ENCODE measurements around the gene PDE7B. TPM values are rescaled to one million over a fixed set of nuclear protein-coding genes. Genes with fewer than 3 reads are reported as not detected.

Gene PDE7B
- total RNA-seq, 4 donors from 2014 or later: 12.9 to 22.5 (median 16.4) TPM

DNA sequence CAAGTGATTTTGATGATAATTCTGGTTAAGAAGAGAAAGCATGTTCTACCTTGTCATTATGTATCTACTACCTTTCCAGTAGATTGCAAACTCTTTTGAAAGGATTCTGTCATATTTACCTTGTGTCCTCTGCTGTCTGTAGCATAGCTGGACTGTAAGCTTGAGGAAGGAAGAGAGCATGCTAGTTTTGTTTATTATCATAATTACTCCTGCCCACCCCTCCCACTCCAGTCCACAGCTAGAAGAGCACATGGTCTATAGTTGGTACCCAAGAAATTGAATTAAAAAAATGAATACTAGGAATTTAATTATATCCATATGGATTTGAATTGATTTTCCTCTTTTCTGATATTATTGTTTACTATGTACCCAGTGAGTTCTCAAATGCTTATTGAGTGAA, 40.2 kb downstream of the PDE7B start:
- no peaks in the 10 kb centered on the region for H3K36me3 ChIP-seq
- H3K27me3 ChIP-seq: no peaks in the 10 kb centered on the region
- H3K4me1 ChIP-seq: peaks cover 0 to 9% (median 0%) of the 10 kb centered on the region in 4 donors
- TF ChIP-seq EP300 (IDR thresholded peaks at IDR 0.05) (no peak), POLR2A (IDR thresholded peaks at IDR 0.05) (no peak)
- TF ChIP-seq, protein P1, sequence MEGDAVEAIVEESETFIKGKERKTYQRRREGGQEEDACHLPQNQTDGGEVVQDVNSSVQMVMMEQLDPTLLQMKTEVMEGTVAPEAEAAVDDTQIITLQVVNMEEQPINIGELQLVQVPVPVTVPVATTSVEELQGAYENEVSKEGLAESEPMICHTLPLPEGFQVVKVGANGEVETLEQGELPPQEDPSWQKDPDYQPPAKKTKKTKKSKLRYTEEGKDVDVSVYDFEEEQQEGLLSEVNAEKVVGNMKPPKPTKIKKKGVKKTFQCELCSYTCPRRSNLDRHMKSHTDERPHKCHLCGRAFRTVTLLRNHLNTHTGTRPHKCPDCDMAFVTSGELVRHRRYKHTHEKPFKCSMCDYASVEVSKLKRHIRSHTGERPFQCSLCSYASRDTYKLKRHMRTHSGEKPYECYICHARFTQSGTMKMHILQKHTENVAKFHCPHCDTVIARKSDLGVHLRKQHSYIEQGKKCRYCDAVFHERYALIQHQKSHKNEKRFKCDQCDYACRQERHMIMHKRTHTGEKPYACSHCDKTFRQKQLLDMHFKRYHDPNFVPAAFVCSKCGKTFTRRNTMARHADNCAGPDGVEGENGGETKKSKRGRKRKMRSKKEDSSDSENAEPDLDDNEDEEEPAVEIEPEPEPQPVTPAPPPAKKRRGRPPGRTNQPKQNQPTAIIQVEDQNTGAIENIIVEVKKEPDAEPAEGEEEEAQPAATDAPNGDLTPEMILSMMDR (IDR thresholded peaks at IDR 0.05): no peak
- no peak for DNase-seq (ENCODE audit: low spot score in 2 of 2)
- H3K9me3 ChIP-seq: no peaks in the 10 kb centered on the region
- H3K4me3 ChIP-seq: no peak overlapping the region
- no peak overlapping the region for H3K27ac ChIP-seq

DNA sequence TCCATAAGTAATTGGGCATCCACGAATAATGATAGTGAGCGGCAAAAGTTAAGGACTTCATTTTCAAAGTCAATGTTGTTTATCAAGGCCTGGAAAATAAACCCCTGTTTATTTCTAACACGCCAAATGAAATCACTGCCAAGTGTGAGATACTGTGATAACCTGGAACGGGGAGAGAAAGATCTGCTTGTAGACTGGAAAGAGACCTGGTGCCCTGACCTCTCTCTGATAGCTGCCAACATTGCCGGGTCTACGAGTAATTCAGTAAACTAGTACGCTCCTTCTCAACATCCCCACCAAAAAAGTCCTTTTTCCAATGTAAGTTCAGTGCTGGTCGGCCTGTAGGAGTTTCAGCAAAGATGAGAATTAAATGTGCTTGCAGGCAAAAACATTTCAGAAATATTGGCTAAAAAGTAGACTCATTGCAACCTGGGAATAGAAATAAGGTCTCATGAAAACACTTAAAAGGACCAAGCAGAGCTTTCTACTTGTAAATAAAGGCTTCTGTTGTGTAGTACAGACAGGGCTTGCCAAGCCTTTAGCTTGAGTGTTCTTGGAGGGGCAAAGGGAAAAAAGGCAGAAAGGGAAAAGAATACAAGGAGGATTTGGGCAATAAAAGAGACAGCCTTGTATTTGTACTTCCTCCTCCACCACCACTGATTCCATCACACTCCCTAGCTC, 43.9 kb downstream of the PDE7B start:
- peaks cover 0 to 9% (median 0%) of the 10 kb centered on the region in 4 donors for H3K4me1 ChIP-seq
- no peak for DNase-seq (ENCODE audit: low spot score in 2 of 2)
- WGBS, 2 donors: 45 to 58% methylated on average over 8 of the region's 8 CpGs
- no peaks in the 10 kb centered on the region for H3K9me3 ChIP-seq
- no peaks in the 10 kb centered on the region for H3K36me3 ChIP-seq
- peak overlapping the region in 3 of 4 donors; percentile 34 to 59 (median 51) for H3K27ac ChIP-seq
- no peak for TF ChIP-seq POLR2A (IDR thresholded peaks at IDR 0.05)
- TF ChIP-seq EP300 (IDR thresholded peaks at IDR 0.05): no peak
- TF ChIP-seq, protein P1 (IDR thresholded peaks at IDR 0.05): no peak
- no peak overlapping the region for H3K4me3 ChIP-seq
- H3K27me3 ChIP-seq: no peaks in the 10 kb centered on the region

DNA sequence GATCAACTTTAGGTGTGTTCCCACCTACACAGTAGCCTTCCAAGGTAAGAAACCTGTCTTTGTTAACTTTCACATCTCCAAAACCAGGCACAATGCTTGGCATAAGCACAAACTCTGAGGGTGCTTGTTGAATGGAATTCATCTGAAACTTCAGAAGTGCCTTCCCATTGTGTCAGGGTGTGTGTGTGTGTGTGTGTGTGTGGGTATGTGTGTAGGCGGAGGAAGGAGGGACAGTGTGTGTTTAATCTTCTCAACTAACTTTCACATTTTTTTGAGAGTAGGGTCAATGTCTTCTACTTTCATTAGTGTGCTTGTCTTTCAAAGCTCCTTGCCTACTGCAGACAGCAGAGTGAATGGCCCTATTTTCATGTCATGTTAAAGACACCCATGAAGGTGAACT, 45.6 kb downstream of the PDE7B start:
- Histone ChIP-seq H3K27ac (peak overlapping the region in 1 of 4 donors; percentile 51), H3K9me3 (no peaks in the 10 kb centered on the region), H3K36me3 (no peaks in the 10 kb centered on the region), H3K4me1 (peaks cover 0 to 19% (median 4%) of the 10 kb centered on the region in 4 donors), H3K27me3 (no peaks in the 10 kb centered on the region), H3K4me3 (no peak overlapping the region)
- DNase-seq (ENCODE audit: low spot score in 2 of 2): no peak
- TF ChIP-seq, protein P1 (IDR thresholded peaks at IDR 0.05): no peak
- TF ChIP-seq POLR2A (IDR thresholded peaks at IDR 0.05) (no peak), EP300 (IDR thresholded peaks at IDR 0.05) (no peak)
- WGBS, 2 donors: 92 to 93% methylated on average over 1 of the region's 1 CpG

DNA sequence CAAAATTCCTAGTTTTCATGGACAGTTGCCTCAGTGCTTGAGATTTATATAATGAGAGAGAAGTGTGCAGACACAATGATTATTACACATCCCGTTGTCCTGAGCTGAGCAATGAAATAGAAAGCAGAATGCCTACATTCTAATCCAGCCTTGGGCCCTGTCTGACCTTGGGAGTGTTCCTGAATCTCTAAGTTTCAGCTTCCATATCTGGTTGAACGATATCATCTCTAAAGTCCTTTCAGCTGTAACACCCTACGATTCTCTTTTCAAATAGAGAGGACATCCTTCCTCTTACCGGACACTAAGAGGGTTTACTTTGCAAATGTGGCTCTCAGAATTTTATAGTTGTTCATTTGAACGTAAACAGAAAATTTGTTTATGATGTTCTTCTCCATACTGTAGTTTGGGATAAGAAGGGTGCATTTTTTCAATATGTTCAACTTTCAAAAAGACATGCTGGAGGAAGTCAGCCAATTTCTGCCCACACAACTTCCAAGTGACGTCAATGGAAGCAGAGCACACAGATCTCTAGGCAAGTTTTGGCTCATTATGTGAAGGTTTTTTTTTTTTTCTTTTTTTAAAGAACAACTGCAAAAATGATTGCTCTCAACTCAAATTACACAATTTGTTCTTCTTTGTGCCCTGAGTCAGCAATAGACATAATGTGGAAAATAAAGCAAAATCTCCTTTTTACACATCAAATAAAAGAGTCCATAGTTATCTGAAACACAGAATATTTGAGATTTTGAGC, 50.4 kb downstream of the PDE7B start:
- Histone ChIP-seq H3K27me3 (no peaks in the 10 kb centered on the region), H3K36me3 (no peaks in the 10 kb centered on the region), H3K9me3 (no peaks in the 10 kb centered on the region), H3K27ac (peak overlapping the region; percentile 74 to 92 (median 82)), H3K4me1 (peaks cover 0 to 38% (median 21%) of the 10 kb centered on the region in 4 donors), H3K4me3 (peak overlapping the region in 1 of 4 donors; percentile 20)
- DNase-seq (ENCODE audit: low spot score in 2 of 2): peak; percentile 31 to 71
- TF ChIP-seq, protein P1 (IDR thresholded peaks at IDR 0.05): no peak
- TF ChIP-seq EP300 (IDR thresholded peaks at IDR 0.05): peak; percentile 93 to 96
- WGBS, 2 donors: 12 to 14% methylated on average over 6 of the region's 6 CpGs

DNA sequence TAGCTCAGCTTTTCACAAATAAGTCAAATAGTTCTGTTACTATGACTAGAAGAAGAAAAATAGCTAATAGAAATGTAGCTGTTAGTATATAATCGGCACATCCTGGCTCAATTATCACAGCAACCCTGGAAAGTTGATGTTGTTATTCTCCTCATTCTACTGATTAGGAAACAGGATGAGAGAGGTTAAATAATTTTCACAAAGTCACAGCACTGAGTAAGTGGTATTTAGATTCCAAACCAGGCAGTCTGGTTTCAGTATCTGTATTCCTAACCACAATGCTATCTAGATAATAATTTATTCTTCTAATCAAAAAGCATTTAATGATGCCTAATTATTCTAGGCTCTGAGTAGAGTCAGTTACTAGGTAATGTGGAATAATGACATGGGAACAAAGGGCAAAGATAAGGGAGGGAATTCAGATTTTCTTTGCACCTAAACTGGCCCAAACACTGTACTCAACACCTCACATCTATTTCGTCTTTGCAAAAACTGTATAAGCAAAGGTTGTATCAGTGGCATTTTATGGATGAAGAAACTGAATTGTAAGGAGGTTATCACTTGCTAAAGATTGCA, 51.3 kb downstream of the PDE7B start:
- TF ChIP-seq, protein P1 (IDR thresholded peaks at IDR 0.05): no peak
- TF ChIP-seq EP300 (IDR thresholded peaks at IDR 0.05) (no peak), POLR2A (IDR thresholded peaks at IDR 0.05) (no peak)
- WGBS, 2 donors: 39 to 46% methylated on average over 2 of the region's 2 CpGs
- no peak for DNase-seq (ENCODE audit: low spot score in 2 of 2)
- Histone ChIP-seq H3K27me3 (no peaks in the 10 kb centered on the region), H3K36me3 (no peaks in the 10 kb centered on the region), H3K4me1 (peaks cover 0 to 38% (median 21%) of the 10 kb centered on the region in 4 donors), H3K27ac (peak overlapping the region; percentile 74 to 92 (median 82)), H3K4me3 (no peak overlapping the region), H3K9me3 (no peaks in the 10 kb centered on the region)

Measured in tibial nerve (tissue), 4 donors.